Measurements from ENCODE around the gene RBM41. TPM values are rescaled to one million over a fixed set of nuclear protein-coding genes. Genes with fewer than 3 reads are reported as not detected.

The RBM41 gene
- total and polyA plus RNA-seq, 2 experiments from 2014 or later: 20.0 to 21.9 TPM

DNA sequence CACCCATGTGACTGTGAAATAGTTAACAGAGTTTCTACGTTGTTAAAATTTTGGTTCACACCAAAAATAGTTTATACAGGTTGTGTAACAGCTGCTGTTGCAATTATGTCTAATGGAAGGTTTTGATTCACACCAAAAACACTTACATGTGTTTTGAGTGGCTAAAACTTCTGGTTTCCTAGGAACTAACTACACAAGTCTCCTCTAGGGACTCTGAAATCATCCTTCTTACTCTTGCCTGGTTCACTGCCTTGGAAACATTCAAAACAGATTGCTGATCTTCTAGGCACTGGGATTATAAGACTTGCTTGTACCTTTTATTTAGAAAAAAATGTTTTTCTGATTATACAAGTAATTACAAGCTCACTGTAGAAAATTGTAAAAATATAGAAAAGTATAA is 103.7 kb downstream of the RBM41 start:
- no peak for ATAC-seq
- Histone ChIP-seq H3F3A (replicated peaks; ENCODE audit: low read depth) (no peaks in the 10 kb centered on the region), H3K4me1 (ENCODE audit: insufficient read depth) (no peaks in the 10 kb centered on the region), H3K4me2 (no peak overlapping the region), H3K79me2 (replicated peaks; ENCODE audit: insufficient read depth) (no peaks in the 10 kb centered on the region), H2AFZ (no peak overlapping the region), H3K27ac (ENCODE audit: low read depth) (no peak overlapping the region), H3K9me2 (ENCODE audit: insufficient read depth) (no peaks in the 10 kb centered on the region), H3K27me3 (ENCODE audit: insufficient read depth) (no peaks in the 10 kb centered on the region), H4K20me1 (replicated peaks; ENCODE audit: insufficient read depth) (no peaks in the 10 kb centered on the region), H3K36me3 (ENCODE audit: insufficient read depth) (no peaks in the 10 kb centered on the region), H3K4me3 (no peak overlapping the region)
- TF ChIP-seq STAT1 (IDR thresholded peaks at IDR 0.05; ENCODE audit: unreplicated experiment) (no peak), EZH2phosphoT487 (IDR thresholded peaks at IDR 0.05; ENCODE audit: unreplicated experiment) (no peak), EZH2 (IDR thresholded peaks at IDR 0.05; ENCODE audit: low read depth, unreplicated experiment) (no peak), POLR2AphosphoS5 (IDR thresholded peaks at IDR 0.05; ENCODE audit: low read depth) (no peak), CREB1 (CRISPR knock-in tag; IDR thresholded peaks at IDR 0.05; ENCODE audit: low read depth) (no peak), JUNB (IDR thresholded peaks at IDR 0.05; ENCODE audit: unreplicated experiment) (no peak), REST (IDR thresholded peaks at IDR 0.05; ENCODE audit: unreplicated experiment) (no peak), ZNF114 (CRISPR knock-in tag; IDR thresholded peaks at IDR 0.05) (no peak), ZNF331 (CRISPR knock-in tag; IDR thresholded peaks at IDR 0.05; ENCODE audit: low read depth) (no peak)
- no peaks in the 10 kb centered on the region for H3K27me3 Mint-ChIP-seq (ENCODE audit: insufficient read depth, low read depth, poor library complexity)
- H3K4me3 Mint-ChIP-seq: no peak overlapping the region
- no peaks in the 10 kb centered on the region for H3K36me3 Mint-ChIP-seq (ENCODE audit: low read depth)
- no peak for DNase-seq (ENCODE audit: low spot score)
- no peaks in the 10 kb centered on the region for H3K4me1 Mint-ChIP-seq
- H3K27ac Mint-ChIP-seq: no peak overlapping the region
- H3K9me3 Mint-ChIP-seq: no peaks in the 10 kb centered on the region; the same call in 1 of the 3 replicates

Other genes starting within 250 kb of the RBM41 start
- gene RIPPLY1, start 215.5 kb downstream of the RBM41 start, total RNA-seq (2014; rRNA removed; shearing (Covaris generic)): not detected in 2 replicates
- not detected in 2 replicates for gene RIPPLY1, start 215.5 kb downstream of the RBM41 start, polyA plus RNA-seq (2016; fragmentation: Nextera tagmentation; extraction: Ambion mirVana)
- not detected in 2 replicates for gene CLDN2, start 198.4 kb downstream of the RBM41 start, total RNA-seq (2014; rRNA removed; shearing (Covaris generic))
- gene CLDN2, start 198.4 kb downstream of the RBM41 start, polyA plus RNA-seq (2016; fragmentation: Nextera tagmentation; extraction: Ambion mirVana): not detected in 2 replicates
- 1.7 and 2.1 TPM in 2 replicates for gene MORC4, start 118.6 kb downstream of the RBM41 start, total RNA-seq (2014; rRNA removed; shearing (Covaris generic))
- 1.6 and 2.0 TPM in 2 replicates for gene MORC4, start 118.6 kb downstream of the RBM41 start, polyA plus RNA-seq (2016; fragmentation: Nextera tagmentation; extraction: Ambion mirVana)
- 6.4 and 11.2 TPM in 2 replicates for gene NUP62CL, start 87.6 kb upstream of the RBM41 start, total RNA-seq (2014; rRNA removed; shearing (Covaris generic))
- gene NUP62CL, start 87.6 kb upstream of the RBM41 start, polyA plus RNA-seq (2016; fragmentation: Nextera tagmentation; extraction: Ambion mirVana): 4.6 and 5.8 TPM in 2 replicates
- not detected in 2 replicates for gene DNAAF6, start 87.8 kb upstream of the RBM41 start, total RNA-seq (2014; rRNA removed; shearing (Covaris generic))
- gene DNAAF6, start 87.8 kb upstream of the RBM41 start, polyA plus RNA-seq (2016; fragmentation: Nextera tagmentation; extraction: Ambion mirVana): not detected in 2 replicates